BE2C (cell line): Measurements from ENCODE around the gene OSBPL3.

Experiments used
- DNase-seq: peaks from one replicate; pipeline ENCODE4 v3.0.0-alpha.2; 2020
- H3K27me3 ChIP-seq: fragments of 250-450 bp; sonication (Bioruptor Pico); 2 replicates; pipeline ENCODE4 v1.5.1; 2020; ENCODE audit warnings: mild to moderate bottlenecking
- H3K36me3 ChIP-seq: fragments of 250-450 bp; sonication (Bioruptor Pico); 2 replicates; pipeline ENCODE4 v1.5.1; 2020; ENCODE audit warnings: mild to moderate bottlenecking
- H3K4me1 ChIP-seq: fragments of 250-450 bp; sonication (Bioruptor Pico); 2 replicates; pipeline ENCODE4 v1.5.1; 2020
- H3K4me3 ChIP-seq: 2 replicates; pipeline ENCODE4 v1.5.1; 2011; ENCODE audit warnings: low read depth, low read length
- H3K9me3 ChIP-seq: fragments of 250-450 bp; sonication (Bioruptor Pico); 2 replicates; pipeline ENCODE4 v1.5.1; 2020
- CTCF ChIP-seq: IDR thresholded peaks from 2 replicates; pipeline ENCODE4 v1.5.1; 2012; ENCODE audit warnings: mild to moderate bottlenecking, low read depth, low read length

OSBPL3 gene

GRCh38 chr7:24948739-24949138 lies 31.2 kb downstream of the OSBPL3 start:
- no peak for DNase-seq
- H3K36me3 ChIP-seq = no peaks in the 10 kb centered on the region

GRCh38 chr7:24946467-24946866 lies 33.5 kb downstream of the OSBPL3 start:
- Histone ChIP-seq H3K4me1 (peaks cover 19% of the 10 kb centered on the region), H3K9me3 (no peaks in the 10 kb centered on the region), H3K36me3 (no peaks in the 10 kb centered on the region), H3K27me3 (no peaks in the 10 kb centered on the region), H3K4me3 (no peak overlapping the region)
- TF ChIP-seq CTCF = no peak
- DNase-seq = no peak

More at GRCh38 chr7:24948739-24949138, 31.2 kb downstream of the OSBPL3 start:
- peaks cover 27% of the 10 kb centered on the region for H3K4me1 ChIP-seq
- H3K9me3 ChIP-seq = no peaks in the 10 kb centered on the region
- H3K27me3 ChIP-seq = no peaks in the 10 kb centered on the region
- no peak for TF ChIP-seq CTCF
- no peak overlapping the region for H3K4me3 ChIP-seq

GRCh38 chr7:24945899-24946298 lies 34.1 kb downstream of the OSBPL3 start:
- Histone ChIP-seq H3K27me3 (no peaks in the 10 kb centered on the region), H3K9me3 (no peaks in the 10 kb centered on the region), H3K4me1 (peaks cover 17% of the 10 kb centered on the region), H3K4me3 (no peak overlapping the region), H3K36me3 (no peaks in the 10 kb centered on the region)
- no peak for TF ChIP-seq CTCF
- no peak for DNase-seq

GRCh38 chr7:24943096-24943948 lies 36.7 kb downstream of the OSBPL3 start:
- no peak for TF ChIP-seq CTCF
- DNase-seq = no peak
- H3K4me3 ChIP-seq = no peak overlapping the region
- no peaks in the 10 kb centered on the region for H3K9me3 ChIP-seq
- peaks cover 14% of the 10 kb centered on the region for H3K4me1 ChIP-seq
- H3K36me3 ChIP-seq = no peaks in the 10 kb centered on the region
- H3K27me3 ChIP-seq = no peaks in the 10 kb centered on the region

- DNase-seq = no peak
- Histone ChIP-seq H3K4me3 (no peak overlapping the region), H3K36me3 (no peaks in the 10 kb centered on the region), H3K9me3 (no peaks in the 10 kb centered on the region), H3K4me1 (peaks cover 7% of the 10 kb centered on the region), H3K27me3 (no peaks in the 10 kb centered on the region)
- no peak for TF ChIP-seq CTCF
Observed at GRCh38 chr7:24942226-24942625, 37.8 kb downstream of the OSBPL3 start.

- DNase-seq = no peak
- H3K4me1 ChIP-seq = peaks cover 9% of the 10 kb centered on the region
- no peaks in the 10 kb centered on the region for H3K9me3 ChIP-seq
- H3K4me3 ChIP-seq = no peak overlapping the region
- no peak for TF ChIP-seq CTCF
- H3K36me3 ChIP-seq = no peaks in the 10 kb centered on the region
- H3K27me3 ChIP-seq = no peaks in the 10 kb centered on the region
Observed at GRCh38 chr7:24939416-24939815, 40.6 kb downstream of the OSBPL3 start.
